IMR-90 (cell line): ENCODE results near the gene FEM1B. TPM values are rescaled to one million over a fixed set of nuclear protein-coding genes. Genes with fewer than 3 reads are reported as not detected.

Source experiments
- ATAC-seq: fragments of 200-7000 bp; cut with Tn5 transposase; 2 replicates; pipeline ENCODE4 v1.9.1; 2020; ENCODE audit warnings: low read depth, mild to moderate bottlenecking, moderate library complexity
- BruUV-seq: library from RNA; stranded (reverse); fragments of 400-500 nt; replicated peaks from 2 replicates; lab custom pipeline; 2021; lab: Mats Ljungman, UMichigan
- CTCF ChIA-PET: fragments of 300-600 bp; formaldehyde crosslinking; extraction: SDS; loops from one replicate; lab custom pipeline; 2021; ENCODE audit warnings: antibody characterized with exemption; lab: Yijun Ruan, JAX
- POLR2A ChIA-PET: fragments of 300-600 bp; sonication (Branson Sonifier 250); formaldehyde crosslinking; loops from one replicate; lab custom pipeline; 2022; ENCODE audit warnings: antibody characterized with exemption; ENCODE audit not compliant: unreplicated experiment; lab: Charles Lee
- DNase-seq: peaks from one replicate; pipeline ENCODE4 v3.0.0; 2013
- H2AFZ ChIP-seq: replicated peaks from 2 replicates; pipeline ENCODE3; 2013; ENCODE audit warnings: low read length, mild to moderate bottlenecking; ENCODE audit not compliant: poor library complexity
- H2AK5ac ChIP-seq: 2 replicates; pipeline ENCODE4 v1.6.1; 2013; ENCODE audit warnings: low read depth, low read length, inconsistent platforms
- H2AK9ac ChIP-seq: replicated peaks from 2 replicates; pipeline ENCODE3; 2013; ENCODE audit warnings: mild to moderate bottlenecking, low read depth, low read length, moderate library complexity; ENCODE audit not compliant: poor library complexity
- H2BK120ac ChIP-seq: 2 replicates; pipeline ENCODE4 v1.6.1; 2013; ENCODE audit warnings: low read depth, low read length, inconsistent platforms
- H2BK15ac ChIP-seq: 3 replicates; pipeline ENCODE4 v1.6.1; 2013; ENCODE audit warnings: low read depth, low read length, inconsistent platforms
- H2BK20ac ChIP-seq: 2 replicates; pipeline ENCODE4 v1.6.1; 2013; ENCODE audit warnings: low read depth, mild to moderate bottlenecking, inconsistent platforms, low read length, moderate library complexity
- H2BK5ac ChIP-seq: 2 replicates; pipeline ENCODE4 v1.6.1; 2013; ENCODE audit warnings: mild to moderate bottlenecking, low read depth, low read length, inconsistent platforms; ENCODE audit not compliant: poor library complexity, severe bottlenecking
- H3K14ac ChIP-seq: replicated peaks from 2 replicates; pipeline ENCODE4 v1.6.1; 2013; ENCODE audit warnings: low read depth, low read length, inconsistent platforms
- H3K18ac ChIP-seq: 2 replicates; pipeline ENCODE4 v1.6.1; 2013; ENCODE audit warnings: low read depth, low read length, control low read depth
- H3K23ac ChIP-seq: 2 replicates; pipeline ENCODE4 v1.6.1; 2013; ENCODE audit warnings: low read depth, low read length, inconsistent platforms
- H3K27ac ChIP-seq: 2 replicates; pipeline ENCODE4 v1.5.1; 2013; ENCODE audit warnings: mild to moderate bottlenecking, control low read depth, low read length; ENCODE audit not compliant: insufficient read depth
- H3K27me3 ChIP-seq: 2 replicates; pipeline ENCODE4 v1.6.1; 2013; ENCODE audit warnings: low read length; ENCODE audit not compliant: control insufficient read depth, insufficient read depth
- H3K36me3 ChIP-seq: 2 replicates; pipeline ENCODE4 v1.6.1; 2013; ENCODE audit warnings: low read length, mixed read lengths; ENCODE audit not compliant: control insufficient read depth, insufficient read depth
- H3K4ac ChIP-seq: 2 replicates; pipeline ENCODE4 v1.6.1; 2013; ENCODE audit warnings: low read depth, low read length, inconsistent platforms
- H3K4me1 ChIP-seq: 2 replicates; pipeline ENCODE4 v1.6.1; 2013; ENCODE audit warnings: low read length, mixed read lengths; ENCODE audit not compliant: control insufficient read depth, insufficient read depth
- H3K4me2 ChIP-seq: 2 replicates; pipeline ENCODE4 v1.6.1; 2013; ENCODE audit warnings: low read depth, mild to moderate bottlenecking, control low read depth, low read length, moderate library complexity
- H3K4me3 ChIP-seq: 2 replicates; pipeline ENCODE4 v1.5.1; 2013; ENCODE audit warnings: low read depth, mild to moderate bottlenecking, control low read depth, low read length, moderate library complexity; ENCODE audit not compliant: insufficient read depth
- H3K56ac ChIP-seq: 2 replicates; pipeline ENCODE4 v1.6.1; 2013; ENCODE audit warnings: low read length, inconsistent platforms; ENCODE audit not compliant: insufficient read depth; ENCODE audit errors: extremely low read depth
- H3K79me1 ChIP-seq, 2 experiments: 2 replicates each; pipeline ENCODE4 v1.6.1; 2013; ENCODE audit warnings: low read length in 2 of 2, inconsistent platforms in 1 of 2, low read depth in 1 of 2
- H3K9ac ChIP-seq: 2 replicates; pipeline ENCODE4 v1.6.1; 2013; ENCODE audit warnings: low read depth, low read length, control low read depth
- H3K9me1 ChIP-seq: 2 replicates; pipeline ENCODE4 v1.6.1; 2013; ENCODE audit warnings: low read length, inconsistent platforms; ENCODE audit not compliant: insufficient read depth
- H3K9me3 ChIP-seq: 2 replicates; pipeline ENCODE4 v1.6.1; 2013; ENCODE audit warnings: low read length; ENCODE audit not compliant: control insufficient read depth, insufficient read depth
- H4K20me1 ChIP-seq: 2 replicates; pipeline ENCODE4 v1.6.1; 2013; ENCODE audit warnings: low read length, inconsistent platforms; ENCODE audit not compliant: insufficient read depth
- H4K5ac ChIP-seq: 2 replicates; pipeline ENCODE4 v1.6.1; 2013; ENCODE audit warnings: mild to moderate bottlenecking, low read depth, low read length, control low read depth
- H4K8ac ChIP-seq, 2 experiments: 2 replicates each; pipeline ENCODE4 v1.6.1; 2013; ENCODE audit warnings: low read depth in 2 of 2, low read length in 2 of 2, control low read depth in 1 of 2, inconsistent platforms in 1 of 2
- H4K91ac ChIP-seq: 2 replicates; pipeline ENCODE4 v1.6.1; 2013; ENCODE audit warnings: low read depth, low read length, inconsistent platforms; ENCODE audit not compliant: insufficient read depth
- CTCF ChIP-seq: conservative IDR thresholded peaks from 2 replicates; pipeline ENCODE4 v1.5.1; 2012; ENCODE audit warnings: mild to moderate bottlenecking, low read depth, low read length, improper control_type of control experiment
- FOS ChIP-seq: fragments of 150-350 bp; IDR thresholded peaks from 2 replicates; pipeline ENCODE4 v1.6.1; 2016; ENCODE audit warnings: low read depth, low read length
- MXI1 ChIP-seq: IDR thresholded peaks from 2 replicates; pipeline ENCODE4 v1.6.1; 2012; ENCODE audit warnings: low read depth, mild to moderate bottlenecking, low read length, moderate library complexity, borderline replicate concordance
- NFE2L2 ChIP-seq: fragments of 150-350 bp; IDR thresholded peaks from 2 replicates; pipeline ENCODE4 v1.6.1; 2016; ENCODE audit warnings: low read depth, mild to moderate bottlenecking, low read length
- RFX5 ChIP-seq: IDR thresholded peaks from 2 replicates; pipeline ENCODE4 v1.8.0; 2012; ENCODE audit warnings: low read depth, mild to moderate bottlenecking, low read length, moderate library complexity
- SMC3 ChIP-seq: fragments of 150-350 bp; IDR thresholded peaks from 2 replicates; pipeline ENCODE4 v1.6.1; 2016; ENCODE audit warnings: low read depth, mild to moderate bottlenecking, antibody characterized with exemption, low read length, moderate library complexity
- WGBS, 2 experiments: methylation state at CpG; one replicate each; pipeline versions ENCODE4 v1.1.5 to v1.1.7; 2013; ENCODE audit warnings: missing lambda C conversion rate in 2 of 2; ENCODE audit not compliant: insufficient read length in 1 of 2; ENCODE audit errors: extremely low coverage in 2 of 2; 5-methylcytosine and 5-hydroxymethylcytosine counted together
- dilution Hi-C: fragments of 300-500 bp; cut with HindIII; formaldehyde crosslinking; loops from one replicate; pipeline ENCODE4 v1.14.3; 2018; ENCODE audit warnings: low sequenced_read_pairs; ENCODE audit not compliant: unreplicated experiment
- in situ Hi-C: fragments of 300-500 bp; cut with MboI; formaldehyde crosslinking; loops from 3 replicates; pipeline ENCODE4 v1.14.3; 2019; ENCODE audit warnings: low sequenced_read_pairs, inconsistent platforms, mixed read lengths
- intact Hi-C: fragments of 100-400 bp; cut with micrococcal nuclease; formaldehyde crosslinking; loops from 2 replicates; pipeline ENCODE4 v1.10.0; 2022
- polyA plus RNA-seq, 3 experiments: library from polyadenylated mRNA; depleted of rRNA; stranded (reverse); fragments of >200 nt; gene quantifications; 2 replicates each; pipeline ENCODE4 v1.2.3, GENCODE V29; 2012; ENCODE audit warnings: low replicate concordance in 1 of 3
- total RNA-seq: library from RNA; depleted of rRNA; stranded (reverse); fragments of >200 nt; gene quantifications from 2 replicates; pipeline ENCODE4 v1.2.3, GENCODE V29; 2012

The FEM1B gene
- total and polyA plus RNA-seq, 2 of the 4 experiments (the other 2 are of a cell fraction): 16.9 to 51.4 TPM

GRCh38 chr15:68284616-68285258, 7.2 kb downstream of the FEM1B start:
- Histone ChIP-seq H2AK9ac (no peak overlapping the region), H2BK15ac (no peak overlapping the region), H3K4me3 (no peak overlapping the region), H3K4me2 (no peak overlapping the region), H3K4ac (no peak overlapping the region), H3K56ac (no peak overlapping the region), H3K18ac (no peak overlapping the region), H3K23ac (no peak overlapping the region), H4K20me1 (peaks cover 86% of the 10 kb centered on the region), H2BK5ac (no peak overlapping the region), H2BK120ac (no peak overlapping the region), H2BK20ac (no peak overlapping the region), H3K4me1 (peaks cover 8% of the 10 kb centered on the region), H4K5ac (no peak overlapping the region), H3K14ac (no peak overlapping the region), H3K36me3 (peaks cover 9% of the 10 kb centered on the region), H2AFZ (no peak overlapping the region), H3K9me3 (peaks cover 3% of the 10 kb centered on the region; the same call in 1 of the 2 replicates), H3K9ac (no peak overlapping the region), H2AK5ac (no peak overlapping the region), H4K8ac (no peak overlapping the region), H3K27me3 (no peaks in the 10 kb centered on the region), H3K9me1 (peaks cover 4% of the 10 kb centered on the region), H3K79me1 (peaks cover under 1 to 43% of the 10 kb centered on the region in 2 experiments; a peak in 3 of 4 replicates), H4K91ac (no peak overlapping the region), H3K27ac (no peak overlapping the region)
- intact Hi-C loops (no loop called here), dilution Hi-C loops (no loop called here), in situ Hi-C loops (no loop called here)
- POLR2A ChIA-PET: no interaction called here
- DNase-seq: no peak
- CTCF ChIA-PET: no interaction called here
- no CpG with 5 or more reads among the region's 7 CpGs for WGBS, 2 experiments
- TF ChIP-seq NFE2L2 (no peak), SMC3 (no peak), CTCF (no peak), MXI1 (no peak), RFX5 (no peak), FOS (no peak)
- no TSS peak for BruUV-seq
- ATAC-seq: no peak
